ENCODE results near the gene SLC18B1. TPM values are rescaled to one million over a fixed set of nuclear protein-coding genes. Genes with fewer than 3 reads are reported as not detected.

Gene SLC18B1
- total and polyA plus RNA-seq, 2 of the 8 experiments (the other 6 are each of a cell fraction or from before 2014, with no cell fraction given) = 17.2 to 23.4 TPM

DNA sequence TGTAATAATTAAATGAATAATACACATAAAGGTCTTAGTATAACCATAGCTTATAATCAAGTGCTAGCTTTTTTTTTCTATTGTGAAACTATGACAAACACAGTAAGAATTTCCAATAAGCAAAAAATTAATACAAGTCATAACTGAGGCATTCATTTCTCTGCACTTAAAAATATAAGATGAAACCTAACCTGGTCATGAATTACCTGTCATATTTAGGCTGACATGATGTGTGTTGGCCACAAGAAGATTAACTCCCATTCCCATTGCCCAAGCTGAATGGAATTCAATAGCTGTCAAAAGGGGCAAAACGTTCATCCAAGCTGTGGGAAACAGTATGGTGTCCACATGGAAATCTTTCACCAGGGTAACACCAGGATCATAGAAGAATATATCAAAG lies 46.2 kb downstream of the SLC18B1 start:
- Histone ChIP-seq H2AFZ (ENCODE audit: low read length) (no peak overlapping the region), H3K4me2 (ENCODE audit: insufficient read depth in 1 of 2, low read depth in 2 of 2, low read length in 2 of 2) (no peak overlapping the region), H3K36me3 (ENCODE audit: control insufficient read depth in 2 of 4, insufficient read depth in 4 of 4, low read length in 3 of 4) (no peaks in the 10 kb centered on the region), H3K27ac (ENCODE audit: low read depth, low read length) (no peak overlapping the region), H4K91ac (replicated peaks; ENCODE audit: insufficient read length, low read length) (no peak overlapping the region), H3K9ac (replicated peaks in 1 of 4; ENCODE audit: extremely low read depth in 1 of 4, low read depth in 3 of 4, low read length in 3 of 4) (no peak overlapping the region), H3K4me1 (replicated peaks in 1 of 4; ENCODE audit: control insufficient read depth in 3 of 4, insufficient read depth in 4 of 4, low read length in 3 of 4) (no peaks in the 10 kb centered on the region), H3K14ac (ENCODE audit: insufficient read length) (no peak overlapping the region), H3K79me1 (ENCODE audit: low read depth, low read length) (no peaks in the 10 kb centered on the region), H2BK12ac (ENCODE audit: low read depth, low read length) (no peak overlapping the region), H3K79me2 (ENCODE audit: control insufficient read depth in 1 of 2, insufficient read depth in 2 of 2, low read length in 2 of 2) (no peaks in the 10 kb centered on the region), H2BK15ac (ENCODE audit: low read length) (no peak overlapping the region), H3K23me2 (ENCODE audit: low read depth, low read length) (no peaks in the 10 kb centered on the region), H3K56ac (replicated peaks; ENCODE audit: insufficient read length, low read depth, low read length) (no peak overlapping the region), H3K18ac (ENCODE audit: extremely low read depth, low read length) (no peak overlapping the region), H4K8ac (ENCODE audit: extremely low read depth, insufficient read depth, low read length) (no peak overlapping the region), H4K20me1 (replicated peaks in 1 of 2; ENCODE audit: control insufficient read depth in 1 of 2, insufficient read depth in 2 of 2, low read length in 2 of 2) (no peaks in the 10 kb centered on the region), H3K23ac (ENCODE audit: insufficient read length) (no peak overlapping the region), H3K4me3 (ENCODE audit: extremely low read depth in 1 of 4, insufficient read depth in 2 of 4, low read depth in 3 of 4, low read length in 4 of 4) (no peak overlapping the region), H2BK20ac (ENCODE audit: low read length) (no peak overlapping the region), H2BK5ac (ENCODE audit: low read depth, low read length) (no peak overlapping the region), H3K9me3 (ENCODE audit: insufficient read depth in 2 of 2, low read depth in 1 of 2, low read length in 1 of 2) (no peaks in the 10 kb centered on the region; a peak in 1 of 4 replicates), H2BK120ac (replicated peaks; ENCODE audit: low read depth, low read length) (no peak overlapping the region), H3K4ac (replicated peaks; ENCODE audit: insufficient read length, low read depth, low read length) (no peak overlapping the region), H3K27me3 (replicated peaks in 1 of 4; ENCODE audit: control insufficient read depth in 3 of 4, extremely low read depth in 1 of 4, insufficient read depth in 3 of 4, low read length in 3 of 4) (no peaks in the 10 kb centered on the region), H4K5ac (ENCODE audit: insufficient read length, low read depth, low read length) (no peak overlapping the region), H2AK5ac (ENCODE audit: low read depth, low read length) (no peak overlapping the region)
- WGBS, 2 experiments (ENCODE audit: extremely low coverage in 1 of 2, insufficient coverage in 1 of 2, insufficient read length in 1 of 2, insufficient replicate concordance in 2 of 2, low coverage in 1 of 2, low lambda C conversion rate in 2 of 2, missing lambda C conversion rate in 1 of 2) = 82% methylated on average over 1 of the region's 1 CpG; no CpG with 5 or more reads in 1 of the 2 experiments
- CTCF ChIA-PET (ENCODE audit: partially characterized antibody) = interaction anchor here (1.0 to 2.4 kb wide), 4 partner anchors 17 to 155 kb away, joined by 3 to 7 read pairs (median 4); no protein-coding TSS in a partner anchor
- no peak for DNase-seq (ENCODE audit: low read depth in 1 of 2, low spot score in 2 of 2)
- no peak for FAIRE-seq
- POLR2A ChIA-PET (ENCODE audit: partially characterized antibody) = interaction anchor here (0.7 kb wide), 1 partner anchor 10 kb away, joined by 4 read pairs; no protein-coding TSS in a partner anchor
- TF ChIP-seq KDM1A (IDR thresholded peaks at IDR 0.05; ENCODE audit: borderline replicate concordance, low read length) = no peak
- TF ChIP-seq, protein P1, sequence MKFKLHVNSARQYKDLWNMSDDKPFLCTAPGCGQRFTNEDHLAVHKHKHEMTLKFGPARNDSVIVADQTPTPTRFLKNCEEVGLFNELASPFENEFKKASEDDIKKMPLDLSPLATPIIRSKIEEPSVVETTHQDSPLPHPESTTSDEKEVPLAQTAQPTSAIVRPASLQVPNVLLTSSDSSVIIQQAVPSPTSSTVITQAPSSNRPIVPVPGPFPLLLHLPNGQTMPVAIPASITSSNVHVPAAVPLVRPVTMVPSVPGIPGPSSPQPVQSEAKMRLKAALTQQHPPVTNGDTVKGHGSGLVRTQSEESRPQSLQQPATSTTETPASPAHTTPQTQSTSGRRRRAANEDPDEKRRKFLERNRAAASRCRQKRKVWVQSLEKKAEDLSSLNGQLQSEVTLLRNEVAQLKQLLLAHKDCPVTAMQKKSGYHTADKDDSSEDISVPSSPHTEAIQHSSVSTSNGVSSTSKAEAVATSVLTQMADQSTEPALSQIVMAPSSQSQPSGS (IDR thresholded peaks at IDR 0.05; ENCODE audit: low read length) = no peak
- no peak for TF ChIP-seq PHF8 (conservative IDR thresholded peaks at IDR 0.05; ENCODE audit: low read depth, low read length)
- TF ChIP-seq CHD2 (IDR thresholded peaks at IDR 0.05; ENCODE audit: low read length) = no peak
- no peak for TF ChIP-seq EP300 (IDR thresholded peaks at IDR 0.05; ENCODE audit: borderline replicate concordance in 1 of 2, low read depth in 2 of 2, low read length in 2 of 2)
- no peak for TF ChIP-seq JUND (IDR thresholded peaks at IDR 0.05; ENCODE audit: low read length)
- TF ChIP-seq SRF (IDR thresholded peaks at IDR 0.05; ENCODE audit: low read depth, low read length) = no peak
- TF ChIP-seq POU5F1 (IDR thresholded peaks at IDR 0.05; ENCODE audit: low read depth, low read length) = no peak
- TF ChIP-seq CBX8 (IDR thresholded peaks at IDR 0.05; ENCODE audit: borderline replicate concordance, low read depth, low read length) = no peak
- no peak for TF ChIP-seq BACH1 (IDR thresholded peaks at IDR 0.05; ENCODE audit: low read length)
- TF ChIP-seq SP1 (IDR thresholded peaks at IDR 0.05; ENCODE audit: low read depth, low read length) = no peak
- no peak for TF ChIP-seq TAF1 (IDR thresholded peaks at IDR 0.05; ENCODE audit: low read depth, low read length)
- no peak for TF ChIP-seq CREB1 (IDR thresholded peaks at IDR 0.05)
- TF ChIP-seq CEBPB (IDR thresholded peaks at IDR 0.05; ENCODE audit: low read depth, low read length) = no peak

All from H1 (cell line).